SK-N-SH (cell line): ENCODE measurements around the gene ALG3. TPM values are rescaled to one million over a fixed set of nuclear protein-coding genes. Genes with fewer than 3 reads are reported as not detected.

ENCODE experiments used
- CTCF ChIA-PET: fragments of 300-600, 350-600 bp; formaldehyde crosslinking; extraction: SDS; loops from one replicate; lab custom pipeline; 2021; lab: Yijun Ruan, JAX
- POLR2A ChIA-PET: fragments of 350-600 bp; sonication (Branson Sonifier 250); formaldehyde crosslinking; extraction: SDS; loops from one replicate; lab custom pipeline; 2020; ENCODE audit warnings: antibody characterized with exemption, inconsistent platforms; lab: Yijun Ruan, JAX
- DNase-seq: peaks from one replicate; pipeline ENCODE4 v3.0.0; 2012
- H2AFZ ChIP-seq: fragments of 200-600 bp; sonication (generic); 2 replicates; pipeline ENCODE4 v1.8.1; 2016; ENCODE audit warnings: antibody characterized with exemption, mild to moderate bottlenecking, low read depth
- H3F3A ChIP-seq: fragments of 200-600 bp; sonication (generic); replicated peaks from 2 replicates; pipeline ENCODE3; 2016; ENCODE audit warnings: antibody characterized with exemption, mild to moderate bottlenecking; ENCODE audit not compliant: insufficient read depth
- H3K27ac ChIP-seq, 2 experiments: fragments of 200-500 bp in 1 of 2; fragments of 200-600 bp in 1 of 2; sonication (Bioruptor generic) in 1 of 2; sonication (generic), shearing (Covaris generic) in 1 of 2; 2 replicates each; pipeline versions ENCODE4 v1.5.1 to v1.6.1; 2014 to 2016; ENCODE audit warnings: low read depth in 2 of 2, inconsistent platforms in 1 of 2, low read length in 1 of 2, mild to moderate bottlenecking in 1 of 2, mixed read lengths in 1 of 2
- H3K27me3 ChIP-seq: fragments of 200-600 bp; sonication (generic), shearing (Covaris generic); 2 replicates; pipeline ENCODE4 v1.6.1; 2016; ENCODE audit warnings: mixed run types; ENCODE audit not compliant: insufficient read depth
- H3K36me3 ChIP-seq, 2 experiments: fragments of 200-500 bp in 1 of 2; fragments of 200-600 bp in 1 of 2; sonication (Bioruptor generic) in 1 of 2; sonication (generic) in 1 of 2; replicated peaks in 1 of 2; 2 replicates each; pipeline versions ENCODE3 to v1.5.1; 2014 to 2016; ENCODE audit warnings: low read length in 1 of 2, mild to moderate bottlenecking in 1 of 2; ENCODE audit not compliant: insufficient read depth in 2 of 2, control insufficient read depth in 1 of 2
- H3K4me1 ChIP-seq, 2 experiments: fragments of 200-500 bp in 1 of 2; fragments of 200-600 bp in 1 of 2; sonication (Bioruptor generic) in 1 of 2; sonication (generic), shearing (Covaris generic) in 1 of 2; 2 replicates each; pipeline versions ENCODE4 v1.5.1 to v1.6.1; 2014 to 2016; ENCODE audit warnings: low read depth in 1 of 2, low read length in 1 of 2, mixed run types in 1 of 2; ENCODE audit not compliant: insufficient read depth in 2 of 2, control insufficient read depth in 1 of 2
- H3K4me2 ChIP-seq: fragments of 200-600 bp; sonication (generic), shearing (Covaris generic); 2 replicates; pipeline ENCODE4 v1.6.1; 2017; ENCODE audit warnings: mixed run types
- H3K4me3 ChIP-seq, 2 experiments: fragments of 200-500 bp in 1 of 2; fragments of 200-600 bp in 1 of 2; sonication (Bioruptor generic) in 1 of 2; sonication (generic), shearing (Covaris generic) in 1 of 2; 2 replicates each; pipeline versions ENCODE4 v1.5.1 to v1.8.1; 2014 to 2016; ENCODE audit warnings: low read depth in 2 of 2, inconsistent platforms in 1 of 2, low read length in 1 of 2, mild to moderate bottlenecking in 1 of 2, mixed read lengths in 1 of 2, moderate library complexity in 1 of 2
- H3K79me2 ChIP-seq: fragments of 200-600 bp; sonication (generic); 2 replicates; pipeline ENCODE4 v1.8.1; 2017; ENCODE audit warnings: mild to moderate bottlenecking; ENCODE audit not compliant: insufficient read depth
- H3K9ac ChIP-seq: fragments of 200-600 bp; sonication (generic); 2 replicates; pipeline ENCODE4 v1.6.1; 2017; ENCODE audit warnings: mixed run types
- H3K9me2 ChIP-seq: fragments of 200-600 bp; sonication (generic); 2 replicates; pipeline ENCODE4 v1.6.1; 2017; ENCODE audit warnings: mixed run types
- H3K9me3 ChIP-seq: fragments of 200-600 bp; sonication (generic); 2 replicates; pipeline ENCODE4 v1.6.1; 2017; ENCODE audit warnings: mixed run types, mild to moderate bottlenecking, moderate library complexity
- H4K20me1 ChIP-seq: fragments of 200-600 bp; sonication (generic); 2 replicates; pipeline ENCODE4 v1.6.1; 2017; ENCODE audit warnings: mild to moderate bottlenecking, mixed run types; ENCODE audit not compliant: insufficient read depth
- CTCF ChIP-seq: fragments of 200-600 bp; sonication (generic); IDR thresholded peaks from 2 replicates; pipeline ENCODE4 v1.6.1; 2017; ENCODE audit warnings: antibody characterized with exemption, mild to moderate bottlenecking, moderate library complexity
- EZH2phosphoT487 ChIP-seq: fragments of 200-600 bp; sonication (generic); IDR thresholded peaks from 2 replicates; pipeline ENCODE4 v1.6.1; 2017; ENCODE audit warnings: low read depth, mixed run types, mild to moderate bottlenecking, antibody characterized with exemption, moderate library complexity, borderline replicate concordance
- FOXJ3 ChIP-seq: sonication (generic); formaldehyde crosslinking; IDR thresholded peaks from 2 replicates; pipeline ENCODE4 v1.5.1; 2020; ENCODE audit warnings: mild to moderate bottlenecking, missing genetic modification reagents
- FOXM1 ChIP-seq: IDR thresholded peaks from 2 replicates; pipeline ENCODE4 v1.4.0; 2012; ENCODE audit warnings: low read depth, mild to moderate bottlenecking
- GABPA ChIP-seq: IDR thresholded peaks from 2 replicates; pipeline ENCODE4 v1.4.0; 2012; ENCODE audit warnings: low read depth, mild to moderate bottlenecking
- IRF3 ChIP-seq: fragments of 150-350 bp; IDR thresholded peaks from 2 replicates; pipeline ENCODE4 v1.6.1; 2016; ENCODE audit warnings: mild to moderate bottlenecking, low read depth, low read length
- MAX ChIP-seq: IDR thresholded peaks from 2 replicates; pipeline ENCODE4 v1.4.0; 2012; ENCODE audit warnings: low read depth
- MXI1 ChIP-seq: IDR thresholded peaks from 2 replicates; pipeline ENCODE4 v1.6.1; 2012; ENCODE audit warnings: mild to moderate bottlenecking, low read depth, low read length, improper control_type of control experiment
- NRF1 ChIP-seq: IDR thresholded peaks from 2 replicates; pipeline ENCODE4 v1.6.1; 2012; ENCODE audit warnings: low read depth, mild to moderate bottlenecking, low read length
- POLR2AphosphoS5 ChIP-seq: IDR thresholded peaks from 2 replicates; pipeline ENCODE4 v1.6.1; 2012; ENCODE audit warnings: low read depth, low read length
- REST ChIP-seq: IDR thresholded peaks from 2 replicates; pipeline ENCODE4 v1.6.1; 2012; ENCODE audit warnings: mild to moderate bottlenecking, low read depth, low read length, moderate library complexity
- RFX5 ChIP-seq: IDR thresholded peaks from 2 replicates; pipeline ENCODE4 v1.6.1; 2012; ENCODE audit warnings: mild to moderate bottlenecking, improper control_type of control experiment, low read length
- SIN3A ChIP-seq: IDR thresholded peaks from 2 replicates; pipeline ENCODE4 v1.6.1; 2012; ENCODE audit warnings: low read depth, mild to moderate bottlenecking, low read length, moderate library complexity, borderline replicate concordance
- TCF12 ChIP-seq: IDR thresholded peaks from 2 replicates; pipeline ENCODE4 v1.4.0; 2012
- TEAD4 ChIP-seq: IDR thresholded peaks from 2 replicates; pipeline ENCODE4 v1.4.0; 2012; ENCODE audit warnings: mild to moderate bottlenecking, borderline replicate concordance; ENCODE audit not compliant: insufficient read depth
- USF1 ChIP-seq: IDR thresholded peaks from 2 replicates; pipeline ENCODE4 v1.4.0; 2012; ENCODE audit warnings: low read depth, borderline replicate concordance
- USF2 ChIP-seq: fragments of 150-350 bp; IDR thresholded peaks from 2 replicates; pipeline ENCODE4 v1.6.1; 2017; ENCODE audit warnings: antibody characterized with exemption, low read length, low read depth, borderline replicate concordance
- YY1 ChIP-seq: IDR thresholded peaks from 2 replicates; pipeline ENCODE4 v1.4.0; 2012; ENCODE audit warnings: low read depth, mild to moderate bottlenecking
- WGBS: methylation state at CpG from one replicate; pipeline ENCODE4 v1.1.6; 2017; ENCODE audit warnings: low lambda C conversion rate; 5-methylcytosine and 5-hydroxymethylcytosine counted together
- polyA plus RNA-seq, 3 experiments: library from polyadenylated mRNA; depleted of rRNA; stranded (reverse); fragments of >200 nt; gene quantifications; 2 replicates each; pipeline ENCODE4 v1.2.3, GENCODE V29; 2012

Gene ALG3
- polyA plus RNA-seq, 1 of the 3 experiments (the other 2 are of a cell fraction): 66.0 TPM

- Histone ChIP-seq H2AFZ (no peak overlapping the region), H3K9me2 (no peaks in the 10 kb centered on the region), H3K4me1 (peaks cover 0 to 28% of the 10 kb centered on the region in 2 experiments; a peak in 2 of 4 replicates), H3K4me3 (no peak overlapping the region), H3F3A (no peaks in the 10 kb centered on the region), H3K9me3 (no peaks in the 10 kb centered on the region), H3K4me2 (no peak overlapping the region), H3K79me2 (no peaks in the 10 kb centered on the region), H3K36me3 (no peaks in the 10 kb centered on the region), H3K27ac (no peak overlapping the region), H4K20me1 (no peaks in the 10 kb centered on the region), H3K27me3 (peaks cover 27% of the 10 kb centered on the region), H3K9ac (no peak overlapping the region)
- no peak for DNase-seq
- WGBS: 75% methylated on average over 3 of the region's 3 CpGs
- ChIA-PET POLR2A (no interaction called here), CTCF (interaction anchor here (1.0 to 2.6 kb wide), 4 partner anchors 10 to 18 kb away, joined by 3 to 18 read pairs (median 4); partner anchors contain the start of gene EEF1AKMT4)
- no peak for TF ChIP-seq GABPA
- no peak for TF ChIP-seq EZH2phosphoT487
- TF ChIP-seq POLR2AphosphoS5: no peak
- TF ChIP-seq IRF3: no peak
- TF ChIP-seq YY1: no peak
- no peak for TF ChIP-seq NRF1
- TF ChIP-seq USF1: no peak
- no peak for TF ChIP-seq TCF12
- no peak for TF ChIP-seq USF2
- TF ChIP-seq TEAD4: no peak
- TF ChIP-seq REST: no peak
- no peak for TF ChIP-seq FOXJ3
- no peak for TF ChIP-seq FOXM1
- no peak for TF ChIP-seq RFX5
- TF ChIP-seq CTCF: no peak
- no peak for TF ChIP-seq SIN3A
- no peak for TF ChIP-seq MAX
- no peak for TF ChIP-seq MXI1
Measured at GRCh38 chr3:184231671-184232070, 17.1 kb downstream of the ALG3 start.
